SHP77 treated with DMSO at 0.1 percent for 48 hours (cell line): Measurements from ENCODE around the gene ARHGEF28.

ENCODE experiments used
- DNase-seq: peaks from one replicate; lab custom pipeline; 2025; lab: John Stamatoyannopoulos, UW

The ARHGEF28 gene

DNA sequence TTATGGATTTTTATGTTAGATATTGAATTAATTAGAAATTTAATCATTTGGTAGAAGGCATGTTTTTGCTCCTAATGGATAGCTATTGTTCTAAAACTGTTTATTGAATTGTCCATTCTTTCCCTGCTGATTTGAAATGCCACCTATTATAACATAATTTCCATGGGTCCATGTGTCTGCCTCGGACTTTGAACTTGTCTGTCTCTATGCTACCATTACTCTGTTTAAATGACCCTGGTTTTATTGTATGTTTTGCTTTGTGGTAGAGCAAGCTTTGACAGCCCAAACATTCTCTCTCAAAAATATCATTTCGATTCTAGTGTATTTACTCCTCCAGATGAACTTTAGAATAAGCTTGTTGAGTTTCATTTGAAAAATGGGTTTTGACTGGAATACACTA lies 120.6 kb downstream of the ARHGEF28 start:
- DNase-seq = no peak

DNA sequence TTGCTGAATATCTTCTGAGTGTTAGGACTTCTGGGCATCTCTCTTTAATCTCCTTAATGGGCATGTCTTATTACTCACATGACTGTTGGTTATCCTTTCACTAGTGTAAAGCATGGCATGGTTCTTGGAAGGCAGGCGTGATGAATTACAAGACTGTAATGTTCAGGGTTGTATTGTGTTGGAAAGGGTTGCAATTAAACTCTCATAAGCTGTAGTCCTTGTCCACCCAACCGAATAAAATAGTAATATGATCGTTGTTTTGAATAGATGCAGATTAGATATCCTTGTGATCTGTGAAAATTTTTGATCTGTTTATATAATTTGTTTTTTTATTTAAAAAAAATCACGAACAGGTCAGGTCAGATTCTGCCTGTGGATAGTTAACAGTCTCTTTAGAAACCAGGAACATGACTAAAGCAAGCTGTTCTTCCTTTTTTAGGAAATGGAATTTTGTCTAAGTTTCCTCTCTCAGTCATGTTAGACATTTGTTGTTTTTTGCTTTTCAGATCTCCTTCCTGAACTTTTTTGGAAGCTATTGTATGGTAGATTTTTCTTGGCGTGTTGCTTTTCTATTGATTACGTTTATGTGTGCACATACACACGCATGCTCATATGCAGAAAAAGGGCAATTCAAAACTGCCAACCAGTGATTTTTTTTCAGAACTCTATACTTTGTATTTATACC lies 121.8 kb downstream of the ARHGEF28 start:
- no peak for DNase-seq

DNA sequence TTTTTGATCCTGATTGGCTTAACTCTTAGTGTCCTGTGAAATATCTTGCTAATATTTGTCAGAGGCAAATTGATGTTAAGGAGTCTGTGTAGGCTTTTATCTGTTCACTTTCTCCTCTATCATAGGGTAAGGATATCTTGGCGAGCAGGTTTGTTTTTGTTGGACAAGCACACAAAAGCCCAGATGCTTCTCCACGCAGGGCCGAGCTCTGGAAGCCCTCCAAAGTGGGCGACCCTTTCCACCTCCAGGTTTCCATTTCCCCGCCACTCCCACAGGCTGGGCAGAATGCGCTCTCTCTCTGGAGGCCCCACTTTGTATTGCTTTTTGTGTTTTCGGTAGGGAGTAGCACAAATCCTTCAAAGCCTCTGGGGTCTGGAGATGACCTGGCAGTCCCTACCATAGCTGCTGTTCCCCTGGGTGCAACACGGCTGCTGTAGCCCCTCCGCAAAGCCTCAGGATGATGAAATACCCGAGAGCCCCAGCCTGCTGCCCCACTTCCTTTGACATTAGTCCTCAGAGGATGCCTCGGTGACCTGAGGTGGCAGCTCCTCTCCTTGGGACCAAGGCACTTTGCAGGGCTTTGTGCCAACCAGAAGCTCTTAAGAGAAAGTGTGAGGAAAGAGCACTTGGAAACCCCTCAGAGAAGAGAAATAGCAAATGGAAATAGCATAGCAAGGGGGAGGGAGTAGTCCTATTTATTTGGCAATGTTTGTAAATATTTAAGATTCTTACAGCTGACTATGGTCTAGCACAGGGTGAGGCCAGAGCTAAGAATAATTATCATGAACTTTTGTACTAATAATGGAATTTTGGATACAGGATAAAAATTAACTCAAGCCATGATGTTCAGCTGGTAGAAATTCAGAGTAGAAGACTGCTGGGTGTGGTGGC lies 122.8 kb downstream of the ARHGEF28 start:
- DNase-seq = no peak

DNA sequence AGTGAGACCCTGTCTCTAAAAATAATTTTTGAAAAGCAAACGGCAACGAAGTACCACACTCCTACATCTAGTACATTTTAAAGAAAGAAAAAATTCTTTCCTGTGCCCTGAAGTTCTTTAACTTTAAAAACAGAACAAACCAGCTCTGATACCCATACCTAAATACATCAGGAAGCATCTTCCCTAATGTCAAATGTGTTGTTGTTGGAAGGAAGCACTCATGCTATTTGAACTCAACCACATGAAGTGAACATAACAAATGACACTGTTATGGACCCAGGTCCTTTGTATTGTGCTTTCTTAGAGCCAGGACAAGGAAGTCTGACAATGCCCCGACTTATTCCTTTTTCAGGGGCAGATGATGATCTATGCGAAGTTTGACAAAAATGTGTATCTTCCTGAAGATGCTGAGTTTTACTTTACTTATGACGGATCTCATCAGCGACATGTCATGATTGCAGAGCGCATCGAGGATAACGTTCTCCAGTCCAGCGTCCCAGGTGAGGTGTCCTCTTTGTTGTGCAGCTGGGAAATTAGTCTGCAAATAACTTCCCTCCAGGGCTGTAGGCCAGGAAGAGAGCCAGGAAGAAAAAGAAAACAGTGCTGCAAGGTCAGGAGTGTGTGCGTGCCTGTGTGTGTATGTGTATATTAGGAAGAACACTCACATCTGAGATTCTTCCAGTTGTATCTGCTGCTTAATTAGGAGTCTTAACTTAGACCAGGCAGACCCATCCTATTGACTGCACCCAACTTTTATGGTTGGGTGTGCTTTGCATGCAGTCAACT lies 123.7 kb downstream of the ARHGEF28 start:
- no peak for DNase-seq

DNA sequence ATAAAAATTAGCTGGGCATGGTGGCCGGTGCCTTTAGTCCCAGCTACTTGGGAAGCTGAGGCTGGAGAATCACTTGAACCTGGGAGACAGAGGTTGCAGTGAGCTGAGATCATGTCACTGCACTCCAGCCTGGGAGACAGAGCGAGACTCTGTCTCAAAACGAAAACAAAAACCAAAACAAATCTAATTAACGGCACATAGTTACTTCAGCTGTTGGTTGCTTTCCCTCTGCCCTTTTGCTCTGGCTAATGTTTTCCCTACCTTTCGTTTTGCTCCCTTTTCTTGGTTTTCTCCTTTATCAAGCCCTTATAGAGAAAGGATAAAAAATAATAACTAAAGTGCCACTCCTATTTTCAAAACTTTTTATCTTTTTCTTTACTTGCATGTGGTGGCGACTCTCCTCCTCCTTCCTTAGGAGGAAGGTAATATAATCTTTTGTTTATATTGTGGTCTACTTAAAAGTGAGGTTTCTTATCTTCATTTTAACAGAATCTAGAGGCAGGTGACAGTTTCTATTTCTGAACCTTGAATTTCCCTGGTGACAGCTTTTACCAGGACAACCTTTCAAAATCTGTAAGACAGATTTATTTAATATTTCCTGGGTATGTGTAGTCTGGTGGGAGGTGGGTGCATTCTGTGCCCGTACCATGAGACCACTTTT lies 125.4 kb downstream of the ARHGEF28 start:
- no peak for DNase-seq

DNA sequence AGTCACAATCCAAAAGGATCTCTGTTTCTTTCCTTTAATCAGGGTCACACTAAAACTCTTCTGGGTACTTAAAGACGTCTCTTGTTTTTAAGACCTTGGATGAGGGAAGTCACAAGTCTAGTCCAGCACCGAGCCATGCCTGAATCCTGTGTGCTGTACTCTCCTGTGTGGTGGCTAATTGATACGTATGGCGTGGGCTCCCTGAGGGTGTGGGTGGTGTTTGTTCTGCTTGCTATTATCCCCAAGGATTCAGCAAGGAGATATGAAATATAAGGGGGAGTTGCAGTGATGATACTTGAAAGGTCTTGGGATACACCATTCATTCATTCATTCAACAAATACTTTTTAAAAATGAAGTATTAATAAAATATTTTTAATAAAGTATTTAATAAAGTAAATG lies 128.3 kb downstream of the ARHGEF28 start:
- DNase-seq = no peak

DNA sequence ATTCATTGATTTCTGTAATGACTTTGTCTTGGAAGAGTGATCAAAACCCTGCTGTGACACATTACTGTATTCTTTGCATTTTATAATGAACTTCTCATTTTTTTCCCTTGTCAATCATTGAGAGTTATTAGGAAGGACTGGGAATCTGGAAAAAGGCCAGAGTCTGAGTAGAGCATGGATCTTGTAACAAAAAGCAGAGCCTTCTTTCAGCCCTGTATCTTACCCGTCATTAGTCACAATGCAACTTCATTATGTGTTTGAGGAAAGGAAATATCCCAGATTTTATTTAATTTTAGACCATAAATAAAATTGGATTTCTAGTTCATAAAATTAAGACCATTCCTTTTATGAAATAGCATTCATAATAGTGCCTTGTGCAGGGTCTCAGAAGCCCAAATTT lies 131.4 kb downstream of the ARHGEF28 start:
- DNase-seq = no peak

DNA sequence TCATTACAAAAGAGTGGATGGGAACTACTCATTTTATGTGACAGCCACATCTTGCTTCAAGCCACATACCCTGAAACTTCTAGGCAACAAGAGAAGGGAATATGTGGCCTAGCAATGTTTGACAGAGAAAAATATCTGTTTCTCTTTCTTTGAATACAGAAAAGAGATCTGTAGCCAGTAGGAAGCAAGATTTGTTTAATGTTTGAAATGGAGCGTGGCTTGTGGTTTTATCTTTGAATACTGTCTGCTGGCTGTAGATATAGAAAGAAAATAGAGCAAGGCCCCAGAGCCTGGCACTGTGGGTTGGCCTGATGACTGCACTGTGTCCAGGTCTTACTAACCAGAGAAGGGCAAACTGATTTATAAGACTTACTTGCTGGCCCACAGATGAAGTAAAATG lies 133.8 kb downstream of the ARHGEF28 start:
- DNase-seq = no peak

DNA sequence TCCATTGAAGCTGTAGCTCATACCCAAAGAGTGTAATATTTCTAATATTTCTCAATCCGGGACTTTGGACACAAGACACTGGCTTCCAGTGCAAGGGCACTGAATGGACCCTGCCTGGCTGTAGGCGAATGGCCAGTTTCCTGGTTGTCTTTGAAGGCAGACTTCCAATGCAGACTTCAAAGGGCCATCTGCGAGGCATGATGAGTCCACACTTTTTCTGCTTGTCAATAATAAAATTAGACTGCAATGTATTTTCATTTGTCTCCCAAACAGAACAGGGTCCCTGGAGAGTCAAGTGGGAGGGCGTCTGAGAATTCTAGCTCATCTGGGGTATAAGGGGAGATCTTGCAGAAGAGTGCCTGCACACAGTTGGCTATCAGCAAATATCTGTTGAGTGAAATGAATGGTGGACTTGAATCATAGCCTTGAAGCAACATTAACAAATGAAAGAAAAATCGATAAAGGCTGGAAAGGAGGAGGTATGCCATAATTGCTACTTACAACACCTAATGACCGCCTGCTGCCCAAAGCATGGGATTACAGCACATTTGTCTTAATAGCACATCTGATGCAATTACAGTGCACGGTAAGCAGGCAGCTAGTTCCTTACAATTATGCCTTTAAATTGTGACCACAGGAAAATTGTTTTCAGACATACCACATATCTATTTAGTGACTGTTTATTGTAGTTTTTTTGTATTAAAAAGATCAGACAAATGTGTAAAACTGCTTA lies 137.5 kb downstream of the ARHGEF28 start:
- no peak for DNase-seq

DNA sequence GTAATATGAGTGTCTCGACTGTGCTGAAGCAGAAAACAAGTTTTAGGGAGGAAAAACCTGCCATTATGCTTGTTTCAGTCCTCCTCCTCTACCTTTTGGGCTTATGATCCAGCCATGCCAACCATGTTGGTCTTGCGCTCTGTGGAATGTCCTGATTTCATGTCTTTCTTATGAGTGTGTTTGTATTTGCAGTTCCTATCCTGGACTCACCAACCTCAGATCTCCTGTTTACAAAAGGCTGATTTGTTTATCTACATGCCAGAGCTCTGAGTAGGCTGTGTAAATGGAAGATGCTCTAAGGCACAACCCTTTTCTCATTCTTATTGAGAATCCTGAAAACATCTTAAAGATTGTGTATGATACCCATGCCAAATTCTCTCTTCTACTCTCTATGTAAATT lies 138.6 kb downstream of the ARHGEF28 start:
- no peak for DNase-seq

DNA sequence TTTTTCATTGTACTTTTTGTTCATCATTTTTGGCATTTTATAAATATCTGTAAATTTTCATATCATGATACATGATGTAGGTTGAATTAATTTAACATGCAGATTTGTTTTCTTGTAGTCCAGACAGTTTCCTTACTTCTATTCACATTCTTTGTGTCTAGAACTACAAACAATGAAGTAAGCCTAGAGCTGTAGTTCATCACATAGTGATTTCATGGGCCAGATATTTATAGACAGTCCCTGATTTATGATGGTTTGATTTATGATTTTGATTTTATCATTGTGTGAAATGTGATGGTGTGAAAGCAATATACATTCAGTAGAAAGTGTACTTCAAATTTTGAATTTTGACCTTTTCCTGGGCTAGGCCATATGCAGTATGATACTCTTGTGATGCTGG lies 139.0 kb downstream of the ARHGEF28 start:
- DNase-seq = no peak

DNA sequence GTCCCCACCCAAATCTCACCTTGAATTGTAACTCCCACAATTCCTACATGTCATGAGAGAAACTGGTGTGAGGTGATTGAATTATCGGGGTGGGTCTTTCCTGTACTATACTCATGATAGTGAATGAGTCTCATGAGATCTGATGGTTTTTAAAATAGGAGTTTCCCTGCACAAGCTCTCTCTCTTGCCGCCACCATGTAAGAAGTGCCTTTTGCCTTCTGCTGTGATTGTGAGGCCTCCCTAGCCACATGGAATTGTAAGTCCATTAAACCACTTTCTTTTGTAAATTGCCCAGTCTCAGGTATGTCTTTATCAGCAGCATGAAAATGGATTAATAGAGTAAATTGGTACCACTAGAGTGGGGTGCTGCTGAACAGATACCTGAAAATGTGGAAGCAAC lies 140.9 kb downstream of the ARHGEF28 start:
- no peak for DNase-seq

DNA sequence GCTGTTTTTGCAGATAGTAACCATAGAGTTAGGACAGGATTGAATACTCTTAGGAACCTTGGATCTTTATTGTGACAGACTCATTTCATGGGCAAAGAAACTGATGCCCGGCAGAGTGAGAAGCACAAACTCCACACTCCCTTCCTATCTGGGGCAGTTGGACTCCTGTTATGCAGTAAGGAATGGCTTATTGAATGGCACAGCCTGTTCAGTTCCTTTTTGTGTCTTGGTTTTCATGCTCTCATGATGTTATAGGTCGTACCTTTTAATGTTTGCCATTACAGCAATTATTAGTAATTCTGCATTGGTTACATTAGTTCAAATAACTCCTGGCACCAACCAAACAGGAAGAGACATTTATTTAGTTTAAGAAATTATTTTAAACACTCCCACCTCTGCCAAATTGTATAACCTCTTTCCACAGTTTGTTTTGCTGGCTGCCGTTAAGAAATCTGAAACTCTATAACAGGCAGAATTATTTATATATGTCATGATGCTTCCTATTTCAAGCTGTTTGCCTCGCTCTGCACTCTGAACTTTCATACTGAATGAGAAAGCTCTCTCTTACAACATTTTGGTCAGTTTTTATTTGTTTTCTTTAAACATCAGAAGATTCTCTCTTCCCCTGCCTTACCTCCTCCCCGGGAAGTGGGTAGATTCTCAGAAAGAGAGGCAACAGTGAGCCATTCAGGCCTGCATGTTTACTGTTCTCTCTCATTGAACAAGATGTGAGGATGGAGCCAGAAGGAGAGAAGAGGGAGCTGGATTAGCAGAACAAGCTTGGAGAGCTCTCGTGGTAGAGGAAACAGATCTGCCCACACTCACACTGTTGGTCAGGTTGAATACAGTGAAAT lies 144.4 kb downstream of the ARHGEF28 start:
- no peak for DNase-seq

DNA sequence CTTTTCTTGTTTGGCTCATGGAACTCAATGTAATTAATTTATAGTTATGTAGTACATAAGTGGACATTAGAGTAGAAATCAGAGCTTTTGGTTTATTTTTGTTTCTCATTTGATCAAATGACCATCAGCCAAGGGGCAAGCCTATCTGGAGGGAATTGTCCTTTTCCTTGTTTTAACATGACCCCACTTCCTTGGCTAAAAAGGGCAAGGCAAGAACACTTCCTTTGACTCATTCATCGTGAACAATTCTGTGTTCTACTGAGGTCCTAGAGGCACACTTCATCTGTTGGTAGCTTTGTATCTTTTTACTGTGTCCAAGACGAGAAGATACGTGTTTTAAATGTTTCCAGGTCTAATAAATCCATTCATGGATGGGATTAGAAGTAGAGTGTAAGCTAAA lies 148.9 kb downstream of the ARHGEF28 start:
- DNase-seq = no peak

DNA sequence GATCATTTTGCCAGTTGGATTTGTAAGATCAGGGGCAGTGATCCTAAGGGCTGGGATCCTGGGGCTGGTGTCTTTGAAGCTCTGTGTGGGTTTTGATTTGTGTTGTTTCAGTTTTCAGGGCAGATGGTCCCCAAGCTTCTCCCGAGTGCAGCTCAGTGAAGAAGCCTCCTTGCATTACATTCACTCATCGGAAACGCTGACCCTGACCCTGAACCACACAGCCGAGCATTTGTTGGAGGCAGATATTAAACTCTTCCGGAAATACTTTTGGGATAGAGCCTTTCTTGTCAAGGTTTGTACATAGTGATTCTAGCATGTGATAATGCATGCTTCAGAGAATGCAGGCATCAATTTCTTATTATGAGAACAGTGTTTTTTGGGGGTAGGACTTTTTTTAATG lies 150.4 kb downstream of the ARHGEF28 start:
- DNase-seq = no peak

DNA sequence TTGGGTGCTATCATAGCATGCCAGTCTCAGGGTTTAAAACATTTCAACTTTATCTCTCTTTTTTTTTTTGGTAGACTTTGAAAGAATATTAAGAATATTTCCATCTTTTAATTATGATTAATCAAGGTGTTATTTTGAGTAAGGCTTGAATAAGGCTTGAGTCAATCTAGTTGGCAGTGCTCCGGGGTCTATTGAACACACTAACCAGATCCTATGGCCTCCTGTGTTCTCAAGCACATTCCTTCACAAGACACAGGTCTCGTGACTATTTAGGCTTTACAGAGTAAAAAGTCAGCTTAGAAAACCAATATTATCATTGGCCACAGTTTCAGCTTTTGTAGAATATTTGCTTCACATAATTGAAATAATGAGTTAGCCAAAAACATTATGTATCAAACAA lies 151.2 kb downstream of the ARHGEF28 start:
- no peak for DNase-seq

DNA sequence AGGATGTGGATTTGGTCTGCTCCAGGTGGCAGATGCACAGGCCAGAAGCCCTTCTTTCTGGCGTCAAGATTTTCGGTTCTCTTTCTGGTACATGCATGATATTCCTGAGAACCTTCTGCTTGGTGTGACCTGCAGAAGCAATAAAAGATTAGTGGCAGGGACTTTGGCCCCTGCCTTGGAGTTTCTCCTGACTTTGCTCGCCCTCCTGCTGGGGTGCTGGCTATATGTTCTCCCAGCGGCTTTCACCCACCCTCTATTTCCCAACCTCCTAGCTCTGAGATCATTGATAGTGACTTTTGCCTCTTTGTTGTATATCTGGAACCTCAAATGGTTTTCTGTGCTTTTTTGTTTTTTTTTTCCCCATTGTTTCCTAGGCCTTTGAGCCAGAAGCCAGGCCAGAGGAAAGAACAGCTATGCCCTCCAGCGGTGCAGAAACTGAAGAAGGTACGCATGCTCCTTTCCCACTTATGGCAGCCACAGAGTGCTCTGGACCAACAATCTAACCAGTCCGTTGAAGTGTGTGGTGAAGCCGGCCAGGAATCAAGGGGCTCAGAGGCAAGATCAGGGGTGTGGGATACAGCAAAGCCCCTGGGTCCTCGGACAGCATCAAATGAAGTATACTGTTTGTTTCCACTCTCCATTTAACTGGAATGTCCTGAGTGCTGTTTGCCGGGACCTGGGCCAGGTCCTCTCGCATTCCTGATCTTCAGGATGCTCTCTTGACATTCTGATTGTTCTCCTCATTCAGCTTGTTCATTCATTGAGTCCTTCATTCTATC lies 154.5 kb downstream of the ARHGEF28 start:
- no peak for DNase-seq

DNA sequence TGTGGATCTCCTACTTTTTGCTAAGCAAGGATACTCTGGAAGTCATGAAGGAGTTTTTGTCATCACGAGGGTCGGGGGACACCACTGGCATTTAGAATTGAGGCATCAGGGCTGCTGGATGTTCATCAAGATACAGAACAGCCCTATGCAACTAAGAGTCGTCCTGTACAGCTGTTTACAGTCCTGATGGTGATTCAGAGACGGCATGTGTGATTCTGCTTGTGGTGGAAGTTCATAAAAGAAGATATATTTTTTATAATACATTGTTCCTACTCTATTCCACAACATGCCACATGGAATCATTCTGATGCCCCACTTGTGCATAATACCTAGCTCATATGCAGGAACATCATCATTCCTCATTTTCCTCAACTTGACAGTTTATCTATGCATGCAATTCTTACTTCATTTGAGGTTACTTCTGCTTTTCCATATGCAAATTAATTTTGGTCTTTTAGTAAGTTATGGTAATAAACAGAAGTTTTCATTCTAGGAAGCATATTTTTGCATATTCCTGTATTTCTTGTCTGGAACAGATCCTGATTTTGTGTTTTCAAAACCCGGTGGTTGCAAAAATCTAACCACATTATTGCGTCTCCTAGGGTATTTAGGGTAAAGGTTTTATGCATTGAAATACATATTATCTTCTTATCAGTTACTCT lies 155.2 kb downstream of the ARHGEF28 start:
- DNase-seq = no peak

DNA sequence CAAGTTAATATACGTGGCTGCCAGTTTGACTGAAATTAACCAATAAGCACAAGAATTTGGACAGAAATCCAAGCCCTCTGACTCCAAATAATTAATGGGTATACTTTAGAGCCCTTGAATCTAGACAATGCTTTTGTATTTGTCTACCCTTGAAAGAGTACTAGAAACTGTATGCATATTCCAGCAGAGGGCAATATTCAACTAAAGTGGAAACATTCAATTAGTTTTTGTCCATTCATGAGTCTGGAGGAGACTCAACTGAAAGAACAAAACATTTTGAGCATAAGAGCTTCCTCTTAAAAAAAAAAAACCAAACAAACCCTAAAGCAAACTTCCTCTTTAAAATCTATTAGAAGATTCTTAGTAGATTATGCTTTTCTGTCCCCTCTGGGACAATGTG lies 157.8 kb downstream of the ARHGEF28 start:
- no peak for DNase-seq
